Fibroblast of lung (primary cell): ENCODE data around the gene PKNOX2. TPM values are rescaled to one million over a fixed set of nuclear protein-coding genes. Genes with fewer than 3 reads are reported as not detected.

Source experiments
- DNase-seq, 2 donors: peaks; one replicate each; pipeline versions ENCODE4 v3.0.0 to v3.0.0-alpha.2; 2010; ENCODE audit warnings: low read depth in 2 of 2
- H2AFZ ChIP-seq: 2 replicates; pipeline ENCODE4 v1.5.1; 2012; ENCODE audit warnings: low read length, control low read depth, inconsistent platforms
- H3K27ac ChIP-seq: 2 replicates; pipeline ENCODE4 v1.5.1; 2011; ENCODE audit warnings: low read length, control low read depth; ENCODE audit not compliant: insufficient read depth
- H3K27me3 ChIP-seq: 2 replicates; pipeline ENCODE4 v1.5.1; 2011; ENCODE audit warnings: mild to moderate bottlenecking, low read length; ENCODE audit not compliant: control insufficient read depth, insufficient read depth
- H3K36me3 ChIP-seq: 2 replicates; pipeline ENCODE4 v1.5.1; 2011; ENCODE audit warnings: low read length; ENCODE audit not compliant: control insufficient read depth, insufficient read depth
- H3K4me1 ChIP-seq: 2 replicates; pipeline ENCODE4 v1.5.1; 2011; ENCODE audit warnings: low read length; ENCODE audit not compliant: control insufficient read depth, insufficient read depth; ENCODE audit errors: extremely low read depth
- H3K4me2 ChIP-seq: 2 replicates; pipeline ENCODE4 v1.5.1; 2011; ENCODE audit warnings: low read length, control low read depth; ENCODE audit not compliant: insufficient read depth; ENCODE audit errors: extremely low read depth
- H3K4me3 ChIP-seq, 4 experiments: fragments of 200-600 bp in 1 of 4; sonication (generic) in 1 of 4; replicated peaks in 1 of 4; 2 replicates each; pipeline ENCODE4 v1.5.1; 2011 to 2016; ENCODE audit warnings: low read length in 4 of 4, low read depth in 3 of 4, mild to moderate bottlenecking in 3 of 4, control low read depth in 2 of 4, inconsistent platforms in 1 of 4, mixed read lengths in 1 of 4; ENCODE audit not compliant: insufficient read depth in 1 of 4; ENCODE audit errors: control extremely low read depth in 1 of 4
- H3K79me2 ChIP-seq: 2 replicates; pipeline ENCODE4 v1.5.1; 2012; ENCODE audit warnings: mild to moderate bottlenecking, low read length, inconsistent platforms; ENCODE audit not compliant: control insufficient read depth, insufficient read depth
- H3K9ac ChIP-seq: 2 replicates; pipeline ENCODE4 v1.5.1; 2011; ENCODE audit warnings: mild to moderate bottlenecking, low read length, control low read depth; ENCODE audit not compliant: insufficient read depth
- H3K9me3 ChIP-seq: 2 replicates; pipeline ENCODE4 v1.5.1; 2012; ENCODE audit warnings: low read depth, low read length; ENCODE audit not compliant: control insufficient read depth, insufficient read depth
- H4K20me1 ChIP-seq: 2 replicates; pipeline ENCODE4 v1.5.1; 2011; ENCODE audit warnings: low read length; ENCODE audit not compliant: control insufficient read depth, insufficient read depth; ENCODE audit errors: extremely low read depth
- CTCF ChIP-seq, 2 donors: IDR thresholded peaks in 1 of 2; conservative IDR thresholded peaks in 1 of 2; 1 replicate in 1 of 2; 2 replicates in 1 of 2; pipeline ENCODE4 v1.5.1; 2011 to 2012; ENCODE audit warnings: low read length in 2 of 2, control low read depth in 1 of 2, inconsistent platforms in 1 of 2, low read depth in 1 of 2, mild to moderate bottlenecking in 1 of 2
- EZH2 ChIP-seq: IDR thresholded peaks from 2 replicates; pipeline ENCODE4 v1.5.1; 2012; ENCODE audit warnings: low read length, control low read depth, mild to moderate bottlenecking; ENCODE audit errors: missing control alignments
- polyA plus RNA-seq, 2 donors: library from polyadenylated mRNA; depleted of rRNA in 1 of 2; stranded (reverse) in 1 of 2; unstranded in 1 of 2; fragments of >200 nt; gene quantifications; 2 replicates each; pipeline ENCODE4 v1.2.1, GENCODE V29; 2011 to 2012; ENCODE audit warnings: missing spikeins in 1 of 2
- total RNA-seq: library from RNA; depleted of rRNA; stranded (reverse); fragments of >200 nt; gene quantifications from 2 replicates; pipeline ENCODE4 v1.2.1, GENCODE V29; 2014

PKNOX2 gene
- total and polyA plus RNA-seq, 2 donors (not counting 1 experiment from before 2014, with no cell fraction given): 0.33 to 2.2 TPM

- Histone ChIP-seq H4K20me1 (no peaks in the 10 kb centered on the region), H2AFZ (no peak overlapping the region), H3K36me3 (no peaks in the 10 kb centered on the region), H3K4me1 (no peaks in the 10 kb centered on the region), H3K4me3 (no peak overlapping the region), H3K27ac (no peak overlapping the region), H3K27me3 (peaks cover 15% of the 10 kb centered on the region), H3K79me2 (no peaks in the 10 kb centered on the region), H3K9me3 (no peaks in the 10 kb centered on the region), H3K4me2 (no peak overlapping the region), H3K9ac (no peak overlapping the region)
- TF ChIP-seq CTCF (conservative IDR thresholded peaks at IDR 0.05 in 1 of 2, IDR thresholded peaks at IDR 0.05 in 1 of 2; ENCODE audit: low read depth in 1 of 2, low read length in 2 of 2) (no peak), EZH2 (no peak)
- DNase-seq: no peak
Measured at GRCh38 chr11:125413226-125413625, 248.7 kb downstream of the PKNOX2 start.

- H4K20me1 ChIP-seq: no peaks in the 10 kb centered on the region
- H3K36me3 ChIP-seq: no peaks in the 10 kb centered on the region
- TF ChIP-seq EZH2 (no peak), CTCF (conservative IDR thresholded peaks at IDR 0.05 in 1 of 2, IDR thresholded peaks at IDR 0.05 in 1 of 2; ENCODE audit: low read depth in 1 of 2, low read length in 2 of 2) (no peak)
- no peaks in the 10 kb centered on the region for H3K4me1 ChIP-seq
- H2AFZ ChIP-seq: no peak overlapping the region
- no peak overlapping the region for H3K4me2 ChIP-seq
- peaks cover 14% of the 10 kb centered on the region for H3K27me3 ChIP-seq
- no peak overlapping the region for H3K27ac ChIP-seq
- H3K9me3 ChIP-seq: no peaks in the 10 kb centered on the region
- DNase-seq: no peak
- H3K79me2 ChIP-seq: no peaks in the 10 kb centered on the region
- no peak overlapping the region for H3K9ac ChIP-seq
- H3K4me3 ChIP-seq: no peak overlapping the region
Measured at GRCh38 chr11:125414121-125414520, 249.6 kb downstream of the PKNOX2 start.

- H3K27me3 ChIP-seq: peaks cover 5% of the 10 kb centered on the region
- no peak overlapping the region for H2AFZ ChIP-seq
- no peaks in the 10 kb centered on the region for H3K4me1 ChIP-seq
- H3K27ac ChIP-seq: no peak overlapping the region
- H3K36me3 ChIP-seq: no peaks in the 10 kb centered on the region
- no peak overlapping the region for H3K4me2 ChIP-seq
- no peak overlapping the region for H3K4me3 ChIP-seq
- no peaks in the 10 kb centered on the region for H3K9me3 ChIP-seq
- no peak for TF ChIP-seq CTCF (conservative IDR thresholded peaks at IDR 0.05 in 1 of 2, IDR thresholded peaks at IDR 0.05 in 1 of 2; ENCODE audit: low read depth in 1 of 2, low read length in 2 of 2)
- TF ChIP-seq EZH2: no peak
- DNase-seq: no peak
- H3K79me2 ChIP-seq: no peaks in the 10 kb centered on the region
- H4K20me1 ChIP-seq: no peaks in the 10 kb centered on the region
- no peak overlapping the region for H3K9ac ChIP-seq
Measured at GRCh38 chr11:125416981-125417935, 252.7 kb downstream of the PKNOX2 start.
